Measurements from ENCODE around the gene APRT. TPM values are rescaled to one million over a fixed set of nuclear protein-coding genes. Genes with fewer than 3 reads are reported as not detected.

APRT gene
- total and polyA plus RNA-seq, 2 of the 4 experiments (the other 2 are of a cell fraction), result 40.5 to 157 TPM

DNA sequence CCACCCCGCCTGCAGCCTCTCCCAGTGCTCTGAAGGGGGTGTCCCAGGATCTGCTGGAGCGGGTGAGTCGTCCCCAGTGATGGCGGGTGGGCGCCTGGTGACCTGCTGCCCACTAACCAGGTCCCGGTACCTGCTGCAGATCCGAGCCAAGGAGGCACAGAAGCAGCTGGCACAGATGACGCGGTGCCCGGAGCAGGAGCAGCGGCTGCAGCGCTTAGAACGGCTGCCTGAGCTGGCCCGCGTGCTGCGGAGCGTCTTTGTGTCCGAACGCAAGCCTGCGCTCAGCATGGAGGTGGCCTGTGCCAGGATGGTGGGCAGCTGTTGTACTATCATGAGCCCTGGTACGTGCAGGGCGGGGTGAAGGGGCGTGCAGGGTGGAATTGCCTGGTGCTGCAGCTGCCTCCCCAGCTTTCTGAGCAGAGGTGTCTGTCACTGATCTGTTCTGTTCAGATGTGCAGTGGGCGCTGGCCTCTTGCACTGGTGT is 4.5 kb downstream of the APRT start:
- Histone ChIP-seq H3K79me1 (ENCODE audit: low read depth in 1 of 2, low read length in 2 of 2) (peaks cover 11 to 60% of the 10 kb centered on the region in 2 experiments; a peak in 3 of 4 replicates), H3K9me1 (ENCODE audit: insufficient read depth, low read length) (no peaks in the 10 kb centered on the region), H3K56ac (ENCODE audit: extremely low read depth, insufficient read depth, low read length) (no peak overlapping the region), H3K23ac (ENCODE audit: low read depth, low read length) (no peak overlapping the region), H4K20me1 (ENCODE audit: insufficient read depth, low read length) (peaks cover 23% of the 10 kb centered on the region), H4K91ac (ENCODE audit: insufficient read depth, low read depth, low read length) (no peak overlapping the region), H3K9ac (ENCODE audit: low read depth, low read length) (no peak overlapping the region), H3K27me3 (ENCODE audit: control insufficient read depth, insufficient read depth, low read length) (no peaks in the 10 kb centered on the region), H3K27ac (ENCODE audit: insufficient read depth, low read length) (no peak overlapping the region), H2AK5ac (ENCODE audit: low read depth, low read length) (no peak overlapping the region), H3K4me2 (ENCODE audit: low read depth, low read length) (no peak overlapping the region), H3K9me3 (ENCODE audit: control insufficient read depth, insufficient read depth, low read length) (no peaks in the 10 kb centered on the region), H2BK15ac (ENCODE audit: low read depth, low read length) (no peak overlapping the region), H2AFZ (replicated peaks; ENCODE audit: low read length, poor library complexity) (no peak overlapping the region), H3K18ac (ENCODE audit: low read depth, low read length) (no peak overlapping the region), H3K14ac (replicated peaks; ENCODE audit: low read depth, low read length) (no peak overlapping the region), H3K4me3 (ENCODE audit: insufficient read depth, low read depth, low read length) (no peak overlapping the region), H3K4ac (ENCODE audit: low read depth, low read length) (no peak overlapping the region), H4K8ac (ENCODE audit: low read depth in 2 of 2, low read length in 2 of 2) (no peak overlapping the region), H3K4me1 (ENCODE audit: control insufficient read depth, insufficient read depth, low read length) (peaks cover 19% of the 10 kb centered on the region), H3K36me3 (ENCODE audit: control insufficient read depth, insufficient read depth, low read length) (peaks cover 19% of the 10 kb centered on the region), H2BK5ac (ENCODE audit: low read depth, low read length, poor library complexity, severe bottlenecking) (no peak overlapping the region), H2BK20ac (ENCODE audit: low read depth, low read length) (no peak overlapping the region), H4K5ac (ENCODE audit: low read depth, low read length) (no peak overlapping the region), H2AK9ac (replicated peaks; ENCODE audit: low read depth, low read length, poor library complexity) (peak overlapping the region; percentile 88), H2BK120ac (ENCODE audit: low read depth, low read length) (no peak overlapping the region)
- BruUV-seq (replicated peaks), result no TSS peak
- ATAC-seq (ENCODE audit: low read depth), result no peak
- in situ Hi-C loops (cut with MboI; ENCODE audit: low sequenced_read_pairs), result no loop called here
- ChIA-PET POLR2A (ENCODE audit: unreplicated experiment) (no interaction called here), CTCF (no interaction called here)
- intact Hi-C loops (cut with micrococcal nuclease), result no loop called here
- TF ChIP-seq FOS (IDR thresholded peaks at IDR 0.05; ENCODE audit: low read depth, low read length) (no peak), RFX5 (IDR thresholded peaks at IDR 0.05; ENCODE audit: low read depth, low read length) (no peak), CHD1 (IDR thresholded peaks at IDR 0.05; ENCODE audit: low read depth, low read length) (no peak), RAD21 (IDR thresholded peaks at IDR 0.05; ENCODE audit: low read length) (no peak), MAZ (IDR thresholded peaks at IDR 0.05; ENCODE audit: borderline replicate concordance, low read depth, low read length) (no peak), NFE2L2 (IDR thresholded peaks at IDR 0.05; ENCODE audit: low read depth, low read length) (no peak), MAFK (IDR thresholded peaks at IDR 0.05; ENCODE audit: low read depth, low read length) (no peak), BHLHE40 (IDR thresholded peaks at IDR 0.05; ENCODE audit: low read depth, low read length) (no peak)
- TF ChIP-seq, protein P1, sequence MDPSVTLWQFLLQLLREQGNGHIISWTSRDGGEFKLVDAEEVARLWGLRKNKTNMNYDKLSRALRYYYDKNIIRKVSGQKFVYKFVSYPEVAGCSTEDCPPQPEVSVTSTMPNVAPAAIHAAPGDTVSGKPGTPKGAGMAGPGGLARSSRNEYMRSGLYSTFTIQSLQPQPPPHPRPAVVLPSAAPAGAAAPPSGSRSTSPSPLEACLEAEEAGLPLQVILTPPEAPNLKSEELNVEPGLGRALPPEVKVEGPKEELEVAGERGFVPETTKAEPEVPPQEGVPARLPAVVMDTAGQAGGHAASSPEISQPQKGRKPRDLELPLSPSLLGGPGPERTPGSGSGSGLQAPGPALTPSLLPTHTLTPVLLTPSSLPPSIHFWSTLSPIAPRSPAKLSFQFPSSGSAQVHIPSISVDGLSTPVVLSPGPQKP (IDR thresholded peaks at IDR 0.05; ENCODE audit: borderline replicate concordance, low read depth, low read length), result no peak
- dilution Hi-C loops (cut with HindIII; ENCODE audit: low sequenced_read_pairs, unreplicated experiment), result no loop called here
- 90% methylated on average over 21 of the region's 24 CpGs; no CpG with 5 or more reads in 1 of the 2 experiments for WGBS, 2 experiments (ENCODE audit: extremely low coverage in 2 of 2, insufficient read length in 1 of 2)
- DNase-seq, result no peak

All from IMR-90 (cell line).